ENCODE results near the gene TBC1D22B.

- no peak for TF ChIP-seq POLR2A (IDR thresholded peaks at IDR 0.05; ENCODE audit: extremely low read depth, insufficient read length)
- TF ChIP-seq CTCF (IDR thresholded peaks at IDR 0.05; ENCODE audit: low read depth, low read length) = no peak
These were observed 82.4 kb downstream of the TBC1D22B start for GRCh38 chr6:37339741-37340638.
